Heart left ventricle (tissue), 13 donors: Measurements from ENCODE around the gene PRADC1.

Source experiments
- POLR2A ChIP-seq, 2 donors: fragments of 450-650 bp; IDR thresholded peaks; one replicate each; pipeline ENCODE4 v1.6.1; 2017; ENCODE audit warnings: antibody characterized with exemption in 2 of 2, mild to moderate bottlenecking in 2 of 2, moderate library complexity in 2 of 2
- TF ChIP-seq, protein P1 (sequence below), 12 donors: fragments of 200-600 bp; sonication (generic) in 4 of 12; IDR thresholded peaks; one replicate each; pipeline versions ENCODE4 v1.5.0 to v1.8.0; 2018 to 2022; ENCODE audit warnings: antibody characterized with exemption in 12 of 12, mild to moderate bottlenecking in 5 of 12
- donor health status: ischemic (EF 13 %, LVEDD 7.1; RV severe dilation, severe dysfunction).
- donor health status: DM: no; HTN: yes; CAD: no.
- donor health status: DM: no; HTN: no; CAD: no.
- donor health status: ischemic (EF 25% LVEDD 6.9; RV normal size, moderate dysfunction).
- donor health status: ischemic (EF 25% LVEDD 5.7; RV mildly dilated, moderate dysfunction).
- donor health status: ischemic (EF 35%, LVEDD 5.7; RV mildly dilated, moderate dysfunction).
- donor health status: nonischemic (EF 11% LVEDD 7.7; RV severe dilation, severe dysfunction).
- donor health status: DM: yes; HTN: yes; CAD: no.
- donor health status: PGD.
- donor health status: ischemic (EF 29% LVEDD 5.4; RV normal size, mild dysfunction).
- donor health status: nonischemic (EF 23%, LVEDD 6.1; RV moderate dilation, normal function).

DNA sequence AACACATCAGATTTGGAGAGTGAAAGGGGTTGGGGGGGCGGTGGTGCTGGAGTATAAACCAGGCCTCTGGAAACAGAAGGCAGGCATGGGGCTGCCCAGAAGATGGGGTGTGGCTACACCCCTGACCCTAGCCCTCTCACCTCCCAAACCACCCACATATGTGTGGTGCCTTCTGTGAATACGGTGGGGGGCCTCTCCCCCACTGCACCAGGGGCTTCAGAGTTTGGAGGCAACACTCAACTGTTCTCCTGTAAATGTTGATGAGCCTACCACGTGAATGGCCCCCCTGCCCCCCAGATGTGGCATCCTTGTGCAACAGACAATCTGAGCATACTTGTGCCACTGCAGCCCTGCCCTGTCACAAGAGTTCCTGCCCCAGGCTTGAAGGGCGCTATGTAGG, 31.7 kb upstream of the PRADC1 start:
- TF ChIP-seq, protein P1, sequence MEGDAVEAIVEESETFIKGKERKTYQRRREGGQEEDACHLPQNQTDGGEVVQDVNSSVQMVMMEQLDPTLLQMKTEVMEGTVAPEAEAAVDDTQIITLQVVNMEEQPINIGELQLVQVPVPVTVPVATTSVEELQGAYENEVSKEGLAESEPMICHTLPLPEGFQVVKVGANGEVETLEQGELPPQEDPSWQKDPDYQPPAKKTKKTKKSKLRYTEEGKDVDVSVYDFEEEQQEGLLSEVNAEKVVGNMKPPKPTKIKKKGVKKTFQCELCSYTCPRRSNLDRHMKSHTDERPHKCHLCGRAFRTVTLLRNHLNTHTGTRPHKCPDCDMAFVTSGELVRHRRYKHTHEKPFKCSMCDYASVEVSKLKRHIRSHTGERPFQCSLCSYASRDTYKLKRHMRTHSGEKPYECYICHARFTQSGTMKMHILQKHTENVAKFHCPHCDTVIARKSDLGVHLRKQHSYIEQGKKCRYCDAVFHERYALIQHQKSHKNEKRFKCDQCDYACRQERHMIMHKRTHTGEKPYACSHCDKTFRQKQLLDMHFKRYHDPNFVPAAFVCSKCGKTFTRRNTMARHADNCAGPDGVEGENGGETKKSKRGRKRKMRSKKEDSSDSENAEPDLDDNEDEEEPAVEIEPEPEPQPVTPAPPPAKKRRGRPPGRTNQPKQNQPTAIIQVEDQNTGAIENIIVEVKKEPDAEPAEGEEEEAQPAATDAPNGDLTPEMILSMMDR (IDR thresholded peaks at IDR 0.05), result no peak
- no peak for TF ChIP-seq POLR2A (IDR thresholded peaks at IDR 0.05)
